Colonic mucosa (tissue), 4 donors: ENCODE results near the gene CADPS. TPM values are rescaled to one million over a fixed set of nuclear protein-coding genes. Genes with fewer than 3 reads are reported as not detected.

Experiments
- DNase-seq: peaks from one replicate; pipeline ENCODE4 v3.0.0-alpha.2; 2020
- H3K27ac ChIP-seq: fragments of 200-600 bp; one replicate; pipeline ENCODE4 v1.8.0; 2021
- H3K27me3 ChIP-seq: fragments of 200-600 bp; one replicate; pipeline ENCODE4 v1.8.0; 2021
- H3K36me3 ChIP-seq: fragments of 200-600 bp; one replicate; pipeline ENCODE4 v1.8.0; 2021
- H3K4me1 ChIP-seq: fragments of 200-600 bp; one replicate; pipeline ENCODE4 v1.8.0; 2021; ENCODE audit warnings: mild to moderate bottlenecking
- H3K4me3 ChIP-seq: fragments of 200-600 bp; one replicate; pipeline ENCODE4 v1.8.0; 2021
- H3K9ac ChIP-seq, 2 donors: one replicate each; pipeline ENCODE4 v1.7.0; 2013; ENCODE audit warnings: control low read depth in 2 of 2, low read depth in 2 of 2, low read length in 2 of 2
- H3K9me3 ChIP-seq: fragments of 200-600 bp; one replicate; pipeline ENCODE4 v1.8.0; 2021
- CTCF ChIP-seq: fragments of 200-600 bp; IDR thresholded peaks from one replicate; pipeline ENCODE4 v1.8.0; 2022; ENCODE audit warnings: antibody characterized with exemption, mild to moderate bottlenecking
- intact Hi-C: fragments of 100-400 bp; cut with DNase I; formaldehyde crosslinking; loops from one replicate; pipeline ENCODE4 v1.14.1; 2022
- total RNA-seq, 2 donors: library from RNA; stranded (reverse); fragmentation: NEBNext Ultra II Directional in 1 of 2; extraction: Animal tissue kit (Norgen Biotek cat#: 25700) in 1 of 2; gene quantifications; one replicate each; pipeline ENCODE4 v1.2.1, GENCODE V29; 2021
- donor health status: healthy.
- donor health status: DM: no; HTN: no; CAD: no.
- donor health status: DM: no; HTN: no; CAD: no.

Gene CADPS
- total RNA-seq, 2 donors from 2014 or later, result 2.9 to 6.1 TPM

- DNase-seq, result peak; percentile 38
- no peak for TF ChIP-seq CTCF
- Histone ChIP-seq H3K36me3 (no peaks in the 10 kb centered on the region), H3K4me1 (no peaks in the 10 kb centered on the region), H3K9me3 (no peaks in the 10 kb centered on the region), H3K4me3 (no peak overlapping the region), H3K27me3 (no peaks in the 10 kb centered on the region), H3K27ac (peak overlapping the region; percentile 85), H3K9ac (no peak overlapping the region)
- intact Hi-C loops, result no loop called here
Measured at GRCh38 chr3:62732183-62732904, 142.9 kb downstream of the CADPS start.

DNA sequence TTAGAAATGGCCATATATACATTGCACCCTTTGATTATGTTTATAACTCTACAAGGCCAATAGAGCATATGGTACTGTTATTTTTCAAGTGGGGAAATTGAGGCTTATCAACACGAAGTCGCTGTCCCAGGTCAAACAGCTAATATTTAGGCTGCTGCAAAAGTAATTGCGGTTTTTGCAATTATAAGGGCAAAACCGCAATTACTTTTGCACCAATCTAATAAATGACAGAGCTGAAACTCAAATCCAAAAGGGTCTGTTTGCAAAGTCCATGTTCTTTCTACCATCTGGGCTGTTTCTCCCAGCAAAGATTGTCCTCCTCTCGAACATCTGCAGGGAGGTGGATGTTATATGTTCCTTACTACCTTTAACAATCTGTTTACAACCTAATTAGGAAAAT is 147.2 kb downstream of the CADPS start:
- no peaks in the 10 kb centered on the region for H3K36me3 ChIP-seq
- H3K4me3 ChIP-seq, result no peak overlapping the region
- intact Hi-C loops, result no loop called here

DNA sequence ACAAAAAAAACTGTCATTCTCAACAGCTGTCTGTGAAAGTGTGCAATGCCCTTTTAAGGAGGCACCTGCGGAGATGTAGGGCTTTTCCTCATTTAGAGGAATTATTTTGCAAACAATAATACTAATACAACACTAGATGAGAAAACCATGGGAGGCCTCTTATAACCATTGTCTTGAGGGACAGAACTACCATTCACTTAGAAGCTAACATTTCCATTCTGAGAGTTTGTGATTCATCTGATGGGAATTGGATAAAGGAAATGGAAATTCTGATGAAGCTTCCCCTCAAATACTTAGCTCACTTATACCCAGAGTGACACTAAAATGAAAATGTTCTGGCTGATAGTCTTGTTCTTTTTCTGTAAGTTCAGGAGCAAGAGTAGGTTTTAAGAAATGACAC is 147.7 kb downstream of the CADPS start:
- H3K27ac ChIP-seq, result no peak overlapping the region
- intact Hi-C loops, result no loop called here
- no peak overlapping the region for H3K9ac ChIP-seq
- no peaks in the 10 kb centered on the region for H3K27me3 ChIP-seq
- DNase-seq, result no peak
- no peak overlapping the region for H3K4me3 ChIP-seq
- no peaks in the 10 kb centered on the region for H3K36me3 ChIP-seq
- H3K9me3 ChIP-seq, result no peaks in the 10 kb centered on the region
- no peak for TF ChIP-seq CTCF
- no peaks in the 10 kb centered on the region for H3K4me1 ChIP-seq

More for the DNA sequence above, 147.2 kb downstream of the CADPS start:
- no peak for TF ChIP-seq CTCF
- no peak for DNase-seq
- Histone ChIP-seq H3K4me1 (no peaks in the 10 kb centered on the region), H3K9me3 (no peaks in the 10 kb centered on the region), H3K9ac (no peak overlapping the region), H3K27ac (no peak overlapping the region), H3K27me3 (no peaks in the 10 kb centered on the region)

DNA sequence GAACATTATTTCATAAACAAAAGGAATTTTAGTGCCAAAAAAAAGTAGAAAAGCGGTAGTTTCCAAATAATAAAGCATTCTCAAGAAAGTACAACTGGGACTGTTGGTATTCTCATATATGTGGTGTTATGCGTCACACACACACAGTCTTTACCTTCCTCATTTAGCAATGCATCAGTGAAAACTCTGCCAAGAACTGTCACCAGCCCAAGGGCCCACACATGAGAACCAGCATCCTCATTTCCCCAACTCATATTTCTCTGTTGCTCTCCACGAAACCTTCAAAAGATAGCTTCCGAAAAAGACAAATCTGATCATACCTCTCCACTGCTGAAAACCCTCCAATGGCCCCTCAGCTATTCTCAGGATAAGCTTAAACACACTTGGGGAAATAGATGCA is 150.7 kb downstream of the CADPS start:
- no peak overlapping the region for H3K27ac ChIP-seq
- no peak overlapping the region for H3K9ac ChIP-seq
- no peak for DNase-seq
- H3K9me3 ChIP-seq, result no peaks in the 10 kb centered on the region
- no peaks in the 10 kb centered on the region for H3K4me1 ChIP-seq
- H3K36me3 ChIP-seq, result no peaks in the 10 kb centered on the region
- H3K27me3 ChIP-seq, result no peaks in the 10 kb centered on the region
- intact Hi-C loops, result no loop called here
- no peak for TF ChIP-seq CTCF
- H3K4me3 ChIP-seq, result no peak overlapping the region

DNA sequence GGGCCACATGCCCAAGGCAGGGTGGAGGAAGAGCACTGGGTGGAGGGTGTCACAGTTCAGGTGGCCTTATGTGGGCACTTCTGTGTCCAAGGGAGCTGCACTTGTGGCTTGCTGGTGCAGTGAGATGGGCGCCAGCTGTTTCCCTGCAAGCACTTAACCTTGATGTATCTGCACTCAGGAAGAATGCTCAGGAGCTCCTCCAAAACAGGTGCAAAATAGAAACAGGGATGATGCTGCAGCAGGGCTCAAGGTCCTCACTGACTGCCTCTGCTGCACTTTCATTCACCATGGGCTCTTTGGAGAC is 151.3 kb downstream of the CADPS start:
- Histone ChIP-seq H3K27me3 (no peaks in the 10 kb centered on the region), H3K9me3 (no peaks in the 10 kb centered on the region), H3K36me3 (no peaks in the 10 kb centered on the region), H3K27ac (no peak overlapping the region), H3K4me1 (no peaks in the 10 kb centered on the region), H3K4me3 (no peak overlapping the region), H3K9ac (no peak overlapping the region)
- intact Hi-C loops, result no loop called here
- no peak for TF ChIP-seq CTCF
- no peak for DNase-seq
